GM19043 (cell line): ENCODE data around the gene RFX8.

ENCODE experiments used
- ATAC-seq: cut with Tn5 transposase; IDR thresholded peaks from one replicate; pipeline ENCODE4 v1.9.1; 2021; ENCODE audit warnings: low read depth; ENCODE audit not compliant: unreplicated experiment

The RFX8 gene

GRCh38 chr2:101387151-101387834, 87.6 kb downstream of the RFX8 start, which contains the start of gene CREG2:
Gene CREG2, minus strand, starts transcription at chr2:101387503. Its CDS starts 46 bp downstream, at chr2:101387457.
- ATAC-seq, result no peak

GRCh38 chr2:101386599-101387150, 88.2 kb downstream of the RFX8 start:
- no peak for ATAC-seq

- no peak for ATAC-seq
These were observed 91.8 kb downstream of the RFX8 start for GRCh38 chr2:101383016-101383541.

GRCh38 chr2:101382442-101382841, 92.5 kb downstream of the RFX8 start:
- no peak for ATAC-seq

- no peak for ATAC-seq
These were observed 94.5 kb downstream of the RFX8 start for GRCh38 chr2:101380376-101380775.

GRCh38 chr2:101379091-101379490, 95.8 kb downstream of the RFX8 start:
- no peak for ATAC-seq

- ATAC-seq, result no peak
These were observed 99.3 kb downstream of the RFX8 start for GRCh38 chr2:101375653-101376052.

- ATAC-seq, result no peak
These were observed 99.9 kb downstream of the RFX8 start for GRCh38 chr2:101374821-101375561.

GRCh38 chr2:101372792-101373191, 102.1 kb downstream of the RFX8 start:
- no peak for ATAC-seq

- no peak for ATAC-seq
These were observed 103.3 kb downstream of the RFX8 start for GRCh38 chr2:101371636-101372035.

- ATAC-seq, result no peak
These were observed 105.8 kb downstream of the RFX8 start for GRCh38 chr2:101369100-101369499.

- ATAC-seq, result no peak
These were observed 106.5 kb downstream of the RFX8 start for GRCh38 chr2:101368376-101368775.

- no peak for ATAC-seq
These were observed 107.4 kb downstream of the RFX8 start for GRCh38 chr2:101367508-101367907.

GRCh38 chr2:101364878-101365277, 110.0 kb downstream of the RFX8 start:
- ATAC-seq, result no peak

GRCh38 chr2:101362777-101363176, 112.1 kb downstream of the RFX8 start:
- no peak for ATAC-seq

- ATAC-seq, result no peak
These were observed 112.6 kb downstream of the RFX8 start for GRCh38 chr2:101362316-101362715.

GRCh38 chr2:101361522-101361921, 113.4 kb downstream of the RFX8 start:
- no peak for ATAC-seq

- no peak for ATAC-seq
These were observed 113.8 kb downstream of the RFX8 start for GRCh38 chr2:101361121-101361520.

- ATAC-seq, result no peak
These were observed 114.7 kb downstream of the RFX8 start for GRCh38 chr2:101360232-101360631.

- ATAC-seq, result no peak
These were observed 115.4 kb downstream of the RFX8 start for GRCh38 chr2:101359410-101359954.

GRCh38 chr2:101357376-101357775, 117.5 kb downstream of the RFX8 start:
- ATAC-seq, result no peak
